Effector CD8-positive, alpha-beta T cell (primary cell): ENCODE measurements around the gene ZEB2.

Source experiments
- DNase-seq: peaks from one replicate; lab custom pipeline; 2025; lab: John Stamatoyannopoulos, UW

ZEB2 gene

GRCh38 chr2:144529841-144530240 lies 9.9 kb upstream of the ZEB2 start:
- DNase-seq: no peak

GRCh38 chr2:144528108-144528507 lies 8.2 kb upstream of the ZEB2 start:
- no peak for DNase-seq

- no peak for DNase-seq
These were observed 6.9 kb upstream of the ZEB2 start for GRCh38 chr2:144526831-144527230.

GRCh38 chr2:144524118-144525009 lies 4.4 kb upstream of the ZEB2 start:
- no peak for DNase-seq

GRCh38 chr2:144523596-144524117 lies 3.7 kb upstream of the ZEB2 start:
- DNase-seq: no peak

GRCh38 chr2:144522897-144523595 lies 3.1 kb upstream of the ZEB2 start:
- no peak for DNase-seq

GRCh38 chr2:144522176-144522896 lies 2.4 kb upstream of the ZEB2 start:
- DNase-seq: no peak

- DNase-seq: no peak
These were observed 1.8 kb upstream of the ZEB2 start for GRCh38 chr2:144521686-144522085.

- DNase-seq: no peak
These were observed 1.0 kb upstream of the ZEB2 start for GRCh38 chr2:144520756-144521487.

- DNase-seq: no peak
These were observed 354 bp downstream of the ZEB2 start for GRCh38 chr2:144519597-144519933.

- no peak for DNase-seq
These were observed 947 bp downstream of the ZEB2 start for GRCh38 chr2:144518748-144519596.

GRCh38 chr2:144517866-144518747 lies 1.8 kb downstream of the ZEB2 start:
- no peak for DNase-seq

- DNase-seq: no peak
These were observed 2.7 kb downstream of the ZEB2 start for GRCh38 chr2:144516981-144517865.

- DNase-seq: no peak
These were observed 3.4 kb downstream of the ZEB2 start for GRCh38 chr2:144516411-144516980.

- no peak for DNase-seq
These were observed 4.1 kb downstream of the ZEB2 start for GRCh38 chr2:144515696-144516410.

- DNase-seq: no peak
These were observed 4.7 kb downstream of the ZEB2 start for GRCh38 chr2:144515099-144515695.

- DNase-seq: no peak
These were observed 5.3 kb downstream of the ZEB2 start for GRCh38 chr2:144514616-144515091.
